Lower leg skin (tissue), 4 donors: ENCODE measurements around the gene ZNF274. TPM values are rescaled to one million over a fixed set of nuclear protein-coding genes. Genes with fewer than 3 reads are reported as not detected.

Experiments used
- DNase-seq, 2 donors: peaks; one replicate each; pipeline ENCODE4 v3.0.0-alpha.2; 2019; ENCODE audit warnings: low spot score in 2 of 2
- H3K4me3 ChIP-seq: fragments of 200-600 bp; sonication (generic); 2 replicates; pipeline ENCODE4 v1.5.1; 2017; ENCODE audit warnings: mild to moderate bottlenecking, low read depth; ENCODE audit not compliant: poor library complexity, severe bottlenecking
- CTCF ChIP-seq, 3 donors: fragments of 450-650 bp; IDR thresholded peaks; one replicate each; pipeline ENCODE4 v1.5.1; 2016; ENCODE audit warnings: antibody characterized with exemption in 3 of 3, mild to moderate bottlenecking in 3 of 3, moderate library complexity in 2 of 3
- POLR2A ChIP-seq, 2 donors: fragments of 450-650 bp; IDR thresholded peaks; one replicate each; pipeline ENCODE4 v1.6.1; 2016 to 2017; ENCODE audit warnings: antibody characterized with exemption in 2 of 2, mild to moderate bottlenecking in 1 of 2, moderate library complexity in 1 of 2
- whole genome bisulfite sequencing, 2 donors: methylation state at CpG; one replicate each; pipeline ENCODE4 v1.1.5; 2018; 5-methylcytosine and 5-hydroxymethylcytosine counted together
- intact Hi-C: fragments of 100-400 bp; cut with DNase I; formaldehyde crosslinking; loops from one replicate; pipeline ENCODE4 v1.15.0; 2023; ENCODE audit warnings: low total_unique reads
- total RNA-seq, 4 donors: library from RNA; depleted of rRNA; stranded (reverse); fragments of >200 nt; gene quantifications; one replicate each; pipeline ENCODE4 v1.1.0, GENCODE V29; 2016

Gene ZNF274
- total RNA-seq, 4 donors from 2014 or later, result 32.5 to 58.5 (median 34.2) TPM

DNA sequence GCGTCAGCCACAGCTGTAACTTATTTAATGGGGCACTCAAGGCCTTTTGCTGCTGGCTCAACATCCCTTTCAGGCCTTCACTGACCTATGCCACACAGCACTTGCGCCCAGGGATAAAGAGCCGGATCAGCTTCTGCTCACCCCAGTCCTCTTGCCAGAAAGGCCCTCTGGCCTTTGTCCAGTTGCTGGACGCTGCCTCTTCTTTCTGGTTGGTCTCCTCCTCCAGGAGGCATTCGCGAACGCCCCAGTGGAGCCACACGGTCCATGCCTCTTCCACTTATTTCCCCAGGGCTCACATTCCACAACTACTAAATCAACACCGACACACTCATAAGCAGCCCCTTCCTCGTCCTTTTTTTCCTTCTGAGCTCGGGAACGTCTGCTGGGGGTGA, 28.6 kb upstream of the ZNF274 start:
- intact Hi-C loops, result loop anchor here (10.0 kb wide), 1 partner anchor 749 kb away; no protein-coding TSS in a partner anchor
- H3K4me3 ChIP-seq, result peak overlapping the region; percentile 78

GRCh38 chr19:58154679-58155648, 27.9 kb upstream of the ZNF274 start:
- peak; percentile 91 to 99 for DNase-seq
- intact Hi-C loops, result loop anchor here (10.0 kb wide), 1 partner anchor 750 kb away; no protein-coding TSS in a partner anchor
- H3K4me3 ChIP-seq, result peak overlapping the region; percentile 78
- WGBS, 2 donors, result 3 to 4% methylated on average over 54 to 58 of the region's 85 CpGs
- TF ChIP-seq CTCF (IDR thresholded peaks at IDR 0.05), result peak in 2 of 3 donors; percentile 77 to 97
- TF ChIP-seq POLR2A (IDR thresholded peaks at IDR 0.05), result no peak

More for the DNA sequence above, 28.6 kb upstream of the ZNF274 start:
- peak in 1 of 2 donors; percentile 13 for DNase-seq
- WGBS, 2 donors, result 8 to 13% methylated on average over 12 of the region's 12 CpGs
- no peak for TF ChIP-seq POLR2A (IDR thresholded peaks at IDR 0.05)
- no peak for TF ChIP-seq CTCF (IDR thresholded peaks at IDR 0.05)

GRCh38 chr19:58157045-58157728, 25.7 kb upstream of the ZNF274 start:
- H3K4me3 ChIP-seq, result no peak overlapping the region
- 93% methylated on average over 23 to 43 of the region's 53 CpGs for whole genome bisulfite sequencing, 2 donors

GRCh38 chr19:58166268-58166667, 16.6 kb upstream of the ZNF274 start:
- no peak for TF ChIP-seq CTCF (IDR thresholded peaks at IDR 0.05)
- no peak for TF ChIP-seq POLR2A (IDR thresholded peaks at IDR 0.05)
- 89 to 92% methylated on average over 1 of the region's 1 CpG for WGBS, 2 donors
- no peak overlapping the region for H3K4me3 ChIP-seq
- intact Hi-C loops, result no loop called here
- DNase-seq, result no peak

More at GRCh38 chr19:58157045-58157728, 25.7 kb upstream of the ZNF274 start:
- intact Hi-C loops, result loop anchor here (10.0 kb wide), 1 partner anchor 752 kb away; no protein-coding TSS in a partner anchor
- TF ChIP-seq CTCF (IDR thresholded peaks at IDR 0.05) (no peak), POLR2A (IDR thresholded peaks at IDR 0.05) (no peak)
- DNase-seq, result peak in 1 of 2 donors; percentile 62

DNA sequence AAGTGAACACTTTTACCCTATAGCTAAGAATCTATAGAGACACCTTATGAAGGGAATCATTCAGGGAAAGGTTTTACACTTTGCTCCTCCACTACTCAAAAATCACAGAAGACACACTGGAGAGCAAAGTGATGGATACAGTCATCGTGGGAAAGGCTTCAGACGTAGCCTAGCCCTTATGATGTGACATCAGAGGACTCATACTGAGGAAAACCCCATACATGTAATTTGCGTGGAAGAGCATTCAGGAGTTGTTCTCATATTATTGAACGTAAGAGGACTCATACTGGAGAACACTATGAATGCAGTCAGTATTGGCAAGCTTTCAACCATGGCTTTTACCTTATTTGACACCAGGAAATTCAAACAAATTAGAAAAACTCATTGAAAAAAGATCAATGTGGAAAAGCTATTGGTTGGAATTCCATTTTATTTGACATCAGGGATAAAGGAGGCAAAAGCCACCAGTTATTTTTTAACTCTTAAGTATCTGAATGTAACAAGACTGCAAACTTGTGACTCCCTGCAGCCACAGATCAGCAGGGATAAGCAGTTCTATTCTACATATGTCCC, 16.1 kb upstream of the ZNF274 start:
- 49 to 70% methylated on average over 4 of the region's 4 CpGs for WGBS, 2 donors
- intact Hi-C loops, result no loop called here
- TF ChIP-seq POLR2A (IDR thresholded peaks at IDR 0.05) (no peak), CTCF (IDR thresholded peaks at IDR 0.05) (no peak)
- peak in 1 of 2 donors; percentile 3 for DNase-seq
- H3K4me3 ChIP-seq, result no peak overlapping the region
